ENCODE measurements around the gene GPR68. TPM values are rescaled to one million over a fixed set of nuclear protein-coding genes. Genes with fewer than 3 reads are reported as not detected.

GPR68 gene
- total and polyA plus RNA-seq, 3 experiments from 2014 or later, result 14.2 to 22.7 (median 15.4) TPM

GRCh38 chr14:91220581-91221000, 23.9 kb downstream of the GPR68 start:
- Mint-ChIP-seq H3K9me3 (no peaks in the 10 kb centered on the region), H3K4me3 (no peak overlapping the region), H3K27ac (peak overlapping the region in 5 of 8 donors; percentile 29 to 87 (median 57)), H3K36me3 (peaks cover 13 to 64% (median 16%) of the 10 kb centered on the region in 3 donors), H3K27me3 (no peaks in the 10 kb centered on the region), H3K4me1 (peaks cover 36 to 61% (median 52%) of the 10 kb centered on the region in 3 donors)
- ChIA-PET CTCF (interaction anchor here (2.8 kb wide), 1 partner anchor 43 kb away, joined by 10 read pairs; no protein-coding TSS in a partner anchor), POLR2A (no interaction called here)
- H3K27ac ChIP-seq (ENCODE audit: low read depth, low read length), result no peak overlapping the region
- no peaks in the 10 kb centered on the region for H3K27me3 ChIP-seq (ENCODE audit: insufficient read depth, low read length, poor library complexity, severe bottlenecking)
- peaks cover 6% of the 10 kb centered on the region for H3K36me3 ChIP-seq (ENCODE audit: insufficient read depth, low read length)
- no peaks in the 10 kb centered on the region for H3K9me3 ChIP-seq (ENCODE audit: low read length)
- H3K4me1 ChIP-seq (ENCODE audit: insufficient read depth, low read length), result peaks cover 25% of the 10 kb centered on the region
- no peak for DNase-seq
- H3K4me3 ChIP-seq (ENCODE audit: low read length), result no peak overlapping the region

GRCh38 chr14:91219517-91220389, 24.8 kb downstream of the GPR68 start:
- H3K4me3 ChIP-seq (ENCODE audit: low read length), result no peak overlapping the region

GRCh38 chr14:91218014-91218413, 26.5 kb downstream of the GPR68 start:
- peak overlapping the region in 2 of 8 donors; percentile 2 to 45 for H3K27ac Mint-ChIP-seq
- no peaks in the 10 kb centered on the region for H3K9me3 Mint-ChIP-seq
- H3K36me3 Mint-ChIP-seq, result peaks cover 21 to 68% (median 21%) of the 10 kb centered on the region in 3 donors
- ChIA-PET POLR2A (no interaction called here), CTCF (no interaction called here)
- Histone ChIP-seq H3K4me1 (ENCODE audit: insufficient read depth, low read length) (no peaks in the 10 kb centered on the region), H3K27me3 (ENCODE audit: insufficient read depth, low read length, poor library complexity, severe bottlenecking) (no peaks in the 10 kb centered on the region), H3K36me3 (ENCODE audit: insufficient read depth, low read length) (peaks cover 12% of the 10 kb centered on the region), H3K9me3 (ENCODE audit: low read length) (no peaks in the 10 kb centered on the region), H3K4me3 (ENCODE audit: low read length) (no peak overlapping the region), H3K27ac (ENCODE audit: low read depth, low read length) (no peak overlapping the region)
- DNase-seq, result no peak
- peaks cover 19 to 35% (median 28%) of the 10 kb centered on the region in 3 donors for H3K4me1 Mint-ChIP-seq
- H3K27me3 Mint-ChIP-seq, result no peaks in the 10 kb centered on the region
- no peak overlapping the region for H3K4me3 Mint-ChIP-seq

More at GRCh38 chr14:91219517-91220389, 24.8 kb downstream of the GPR68 start:
- ChIA-PET POLR2A (interaction anchor here (1.0 to 1.2 kb wide), 2 partner anchors 7 to 23 kb away, joined by 3 to 5 read pairs; no protein-coding TSS in a partner anchor), CTCF (interaction anchor here (2.8 kb wide), 1 partner anchor 42 kb away, joined by 10 read pairs; no protein-coding TSS in a partner anchor)
- no peak for DNase-seq
- H3K9me3 ChIP-seq (ENCODE audit: low read length), result no peaks in the 10 kb centered on the region
- no peaks in the 10 kb centered on the region for H3K9me3 Mint-ChIP-seq
- H3K27ac ChIP-seq (ENCODE audit: low read depth, low read length), result no peak overlapping the region
- peaks cover 16% of the 10 kb centered on the region for H3K4me1 ChIP-seq (ENCODE audit: insufficient read depth, low read length)
- H3K27me3 Mint-ChIP-seq, result no peaks in the 10 kb centered on the region
- H3K27ac Mint-ChIP-seq, result peak overlapping the region in 7 of 8 donors; percentile 5 to 87 (median 43)
- H3K4me1 Mint-ChIP-seq, result peaks cover 28 to 52% (median 44%) of the 10 kb centered on the region in 3 donors
- H3K4me3 Mint-ChIP-seq, result no peak overlapping the region
- H3K36me3 ChIP-seq (ENCODE audit: insufficient read depth, low read length), result peaks cover 7% of the 10 kb centered on the region
- no peaks in the 10 kb centered on the region for H3K27me3 ChIP-seq (ENCODE audit: insufficient read depth, low read length, poor library complexity, severe bottlenecking)
- peaks cover 13 to 67% (median 17%) of the 10 kb centered on the region in 3 donors for H3K36me3 Mint-ChIP-seq

- DNase-seq, result no peak
- peak overlapping the region in 1 of 8 donors; percentile 33 for H3K27ac Mint-ChIP-seq
- CTCF ChIA-PET, result interaction anchor here (1.4 to 1.5 kb wide), 2 partner anchors 22 to 71 kb away, joined by 4 to 5 read pairs; no protein-coding TSS in a partner anchor
- POLR2A ChIA-PET, result no interaction called here
- no peaks in the 10 kb centered on the region for H3K27me3 ChIP-seq (ENCODE audit: insufficient read depth, low read length, poor library complexity, severe bottlenecking)
- no peak overlapping the region for H3K4me3 Mint-ChIP-seq
- peaks cover 17 to 64% (median 17%) of the 10 kb centered on the region in 3 donors for H3K36me3 Mint-ChIP-seq
- peaks cover 8 to 23% (median 16%) of the 10 kb centered on the region in 3 donors for H3K4me1 Mint-ChIP-seq
- no peaks in the 10 kb centered on the region for H3K27me3 Mint-ChIP-seq
- H3K4me1 ChIP-seq (ENCODE audit: insufficient read depth, low read length), result no peaks in the 10 kb centered on the region
- no peaks in the 10 kb centered on the region for H3K9me3 ChIP-seq (ENCODE audit: low read length)
- no peaks in the 10 kb centered on the region for H3K9me3 Mint-ChIP-seq
- no peak overlapping the region for H3K4me3 ChIP-seq (ENCODE audit: low read length)
- H3K36me3 ChIP-seq (ENCODE audit: insufficient read depth, low read length), result peaks cover 12% of the 10 kb centered on the region
- no peak overlapping the region for H3K27ac ChIP-seq (ENCODE audit: low read depth, low read length)
These were observed 27.7 kb downstream of the GPR68 start for GRCh38 chr14:91216731-91217226.

- peaks cover 20% of the 10 kb centered on the region for H3K36me3 ChIP-seq (ENCODE audit: insufficient read depth, low read length)
- peaks cover 15 to 69% (median 20%) of the 10 kb centered on the region in 3 donors for H3K36me3 Mint-ChIP-seq
- POLR2A ChIA-PET, result no interaction called here
These were observed 29.1 kb downstream of the GPR68 start for GRCh38 chr14:91215381-91215780.

GRCh38 chr14:91214306-91214705, 30.2 kb downstream of the GPR68 start:
- H3K27ac Mint-ChIP-seq, result peak overlapping the region in 4 of 8 donors; percentile 28 to 78 (median 47)
- no peaks in the 10 kb centered on the region for H3K27me3 Mint-ChIP-seq
- Histone ChIP-seq H3K36me3 (ENCODE audit: insufficient read depth, low read length) (peaks cover 20% of the 10 kb centered on the region), H3K9me3 (ENCODE audit: low read length) (no peaks in the 10 kb centered on the region), H3K27me3 (ENCODE audit: insufficient read depth, low read length, poor library complexity, severe bottlenecking) (no peaks in the 10 kb centered on the region), H3K4me3 (ENCODE audit: low read length) (no peak overlapping the region), H3K27ac (ENCODE audit: low read depth, low read length) (no peak overlapping the region), H3K4me1 (ENCODE audit: insufficient read depth, low read length) (no peaks in the 10 kb centered on the region)
- CTCF ChIA-PET, result no interaction called here
- peaks cover 15 to 69% (median 24%) of the 10 kb centered on the region in 3 donors for H3K36me3 Mint-ChIP-seq
- POLR2A ChIA-PET, result no interaction called here
- H3K4me3 Mint-ChIP-seq, result no peak overlapping the region
- H3K9me3 Mint-ChIP-seq, result no peaks in the 10 kb centered on the region
- H3K4me1 Mint-ChIP-seq, result peaks cover 1 to 7% (median 2%) of the 10 kb centered on the region in 3 donors
- DNase-seq, result no peak

More at GRCh38 chr14:91215381-91215780, 29.1 kb downstream of the GPR68 start:
- CTCF ChIA-PET, result interaction anchor here (1.1 to 1.5 kb wide), 4 partner anchors 12 to 73 kb away, joined by 3 to 5 read pairs (median 4); no protein-coding TSS in a partner anchor
- Histone ChIP-seq H3K4me3 (ENCODE audit: low read length) (no peak overlapping the region), H3K9me3 (ENCODE audit: low read length) (no peaks in the 10 kb centered on the region), H3K27ac (ENCODE audit: low read depth, low read length) (no peak overlapping the region), H3K4me1 (ENCODE audit: insufficient read depth, low read length) (no peaks in the 10 kb centered on the region), H3K27me3 (ENCODE audit: insufficient read depth, low read length, poor library complexity, severe bottlenecking) (no peaks in the 10 kb centered on the region)
- no peak for DNase-seq
- no peaks in the 10 kb centered on the region for H3K9me3 Mint-ChIP-seq
- H3K4me3 Mint-ChIP-seq, result no peak overlapping the region
- H3K4me1 Mint-ChIP-seq, result peaks cover 1 to 10% (median 9%) of the 10 kb centered on the region in 3 donors
- H3K27me3 Mint-ChIP-seq, result no peaks in the 10 kb centered on the region
- H3K27ac Mint-ChIP-seq, result peak overlapping the region in 3 of 8 donors; percentile 36 to 87 (median 50)

GRCh38 chr14:91211017-91211416, 33.5 kb downstream of the GPR68 start:
- H3K36me3 Mint-ChIP-seq, result peaks cover 23 to 73% (median 32%) of the 10 kb centered on the region in 3 donors
- no peaks in the 10 kb centered on the region for H3K27me3 Mint-ChIP-seq
- peaks cover 5 to 14% (median 7%) of the 10 kb centered on the region in 3 donors for H3K4me1 Mint-ChIP-seq
- H3K27ac Mint-ChIP-seq, result peak overlapping the region in 2 of 8 donors; percentile 18 to 25
- DNase-seq, result no peak
- H3K27ac ChIP-seq (ENCODE audit: low read depth, low read length), result no peak overlapping the region
- H3K4me3 Mint-ChIP-seq, result no peak overlapping the region
- no peaks in the 10 kb centered on the region for H3K27me3 ChIP-seq (ENCODE audit: insufficient read depth, low read length, poor library complexity, severe bottlenecking)
- H3K9me3 ChIP-seq (ENCODE audit: low read length), result no peaks in the 10 kb centered on the region
- CTCF ChIA-PET, result interaction anchor here (1.9 kb wide), 1 partner anchor 16 kb away, joined by 6 read pairs; no protein-coding TSS in a partner anchor
- H3K9me3 Mint-ChIP-seq, result no peaks in the 10 kb centered on the region
- POLR2A ChIA-PET, result no interaction called here
- peaks cover 18% of the 10 kb centered on the region for H3K36me3 ChIP-seq (ENCODE audit: insufficient read depth, low read length)
- H3K4me3 ChIP-seq (ENCODE audit: low read length), result no peak overlapping the region
- no peaks in the 10 kb centered on the region for H3K4me1 ChIP-seq (ENCODE audit: insufficient read depth, low read length)

Measured in CD8-positive, alpha-beta memory T cell (primary cell).